ENCODE results near the gene SORBS2.

DNA sequence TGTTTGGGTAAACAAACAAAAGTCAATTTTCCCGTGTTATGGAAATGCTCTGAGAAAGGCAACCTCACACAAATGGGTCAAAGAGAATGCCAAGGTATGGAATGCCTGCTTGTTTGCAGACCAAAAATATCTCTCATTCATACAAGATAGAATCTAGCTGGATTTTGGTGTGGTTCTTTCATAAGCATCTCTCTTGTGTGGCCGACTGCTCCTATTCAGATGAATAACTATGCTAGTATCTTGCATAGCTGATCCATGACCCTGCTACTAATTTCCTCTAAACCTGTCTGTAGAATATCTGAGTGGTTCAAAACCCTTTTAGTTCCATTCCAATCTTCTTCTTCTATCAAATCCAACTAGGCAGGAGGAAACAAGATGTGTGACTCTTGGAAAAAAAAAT is 28.2 kb upstream of the SORBS2 start:
- TF ChIP-seq, protein P1, sequence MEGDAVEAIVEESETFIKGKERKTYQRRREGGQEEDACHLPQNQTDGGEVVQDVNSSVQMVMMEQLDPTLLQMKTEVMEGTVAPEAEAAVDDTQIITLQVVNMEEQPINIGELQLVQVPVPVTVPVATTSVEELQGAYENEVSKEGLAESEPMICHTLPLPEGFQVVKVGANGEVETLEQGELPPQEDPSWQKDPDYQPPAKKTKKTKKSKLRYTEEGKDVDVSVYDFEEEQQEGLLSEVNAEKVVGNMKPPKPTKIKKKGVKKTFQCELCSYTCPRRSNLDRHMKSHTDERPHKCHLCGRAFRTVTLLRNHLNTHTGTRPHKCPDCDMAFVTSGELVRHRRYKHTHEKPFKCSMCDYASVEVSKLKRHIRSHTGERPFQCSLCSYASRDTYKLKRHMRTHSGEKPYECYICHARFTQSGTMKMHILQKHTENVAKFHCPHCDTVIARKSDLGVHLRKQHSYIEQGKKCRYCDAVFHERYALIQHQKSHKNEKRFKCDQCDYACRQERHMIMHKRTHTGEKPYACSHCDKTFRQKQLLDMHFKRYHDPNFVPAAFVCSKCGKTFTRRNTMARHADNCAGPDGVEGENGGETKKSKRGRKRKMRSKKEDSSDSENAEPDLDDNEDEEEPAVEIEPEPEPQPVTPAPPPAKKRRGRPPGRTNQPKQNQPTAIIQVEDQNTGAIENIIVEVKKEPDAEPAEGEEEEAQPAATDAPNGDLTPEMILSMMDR (IDR thresholded peaks at IDR 0.05), result no peak
- no peak for TF ChIP-seq POLR2A (IDR thresholded peaks at IDR 0.05)

All from testis (tissue), 2 donors.